Epithelial cell of esophagus (primary cell): Measurements from ENCODE around the gene ADAMTS10.
"Not testable (repeated sequence)": the region's sequence is repeated elsewhere in the genome, so short reads cannot be mapped to it uniquely, and the experiment has no call there.

ENCODE experiments used
- DNase-seq: peaks from one replicate; pipeline ENCODE4 v3.0.0; 2010; ENCODE audit warnings: low read depth
- H3K4me3 ChIP-seq: 2 replicates; pipeline ENCODE4 v1.5.1; 2011; ENCODE audit warnings: mild to moderate bottlenecking, low read length, control low read depth
- TF ChIP-seq, protein P1 (sequence below): IDR thresholded peaks from 2 replicates; pipeline ENCODE4 v1.5.1; 2011; ENCODE audit warnings: low read depth, mild to moderate bottlenecking, low read length, control low read depth, inconsistent platforms; ENCODE audit not compliant: insufficient read depth; ENCODE audit errors: missing control alignments

The ADAMTS10 gene

DNA sequence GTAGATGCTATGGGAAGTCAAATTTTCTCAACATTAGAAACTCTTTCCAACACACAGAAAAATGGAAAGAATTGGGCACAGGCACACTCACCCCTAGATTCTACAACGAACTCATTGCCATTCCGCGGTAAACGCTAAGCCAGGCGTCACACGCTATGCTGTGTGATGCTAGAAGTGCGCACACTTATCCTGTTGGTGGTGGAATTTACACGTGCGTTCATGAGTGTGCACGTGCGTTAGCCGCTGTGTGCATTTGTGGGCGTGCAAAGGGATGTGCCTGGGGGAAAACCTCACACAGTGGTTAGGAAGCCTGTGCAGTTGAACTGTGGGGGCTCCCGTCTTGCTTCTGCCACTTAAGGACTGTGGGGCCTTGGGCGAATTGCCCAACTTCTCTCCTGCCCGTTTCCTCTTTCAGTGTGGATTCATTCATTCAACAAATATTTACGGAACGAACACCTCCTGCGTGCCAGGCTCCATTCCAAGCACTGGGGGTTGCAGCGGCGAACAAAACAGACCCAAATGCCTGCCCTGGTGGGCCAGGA, 27.6 kb upstream of the ADAMTS10 start:
- no peak for DNase-seq
- TF ChIP-seq, protein P1, sequence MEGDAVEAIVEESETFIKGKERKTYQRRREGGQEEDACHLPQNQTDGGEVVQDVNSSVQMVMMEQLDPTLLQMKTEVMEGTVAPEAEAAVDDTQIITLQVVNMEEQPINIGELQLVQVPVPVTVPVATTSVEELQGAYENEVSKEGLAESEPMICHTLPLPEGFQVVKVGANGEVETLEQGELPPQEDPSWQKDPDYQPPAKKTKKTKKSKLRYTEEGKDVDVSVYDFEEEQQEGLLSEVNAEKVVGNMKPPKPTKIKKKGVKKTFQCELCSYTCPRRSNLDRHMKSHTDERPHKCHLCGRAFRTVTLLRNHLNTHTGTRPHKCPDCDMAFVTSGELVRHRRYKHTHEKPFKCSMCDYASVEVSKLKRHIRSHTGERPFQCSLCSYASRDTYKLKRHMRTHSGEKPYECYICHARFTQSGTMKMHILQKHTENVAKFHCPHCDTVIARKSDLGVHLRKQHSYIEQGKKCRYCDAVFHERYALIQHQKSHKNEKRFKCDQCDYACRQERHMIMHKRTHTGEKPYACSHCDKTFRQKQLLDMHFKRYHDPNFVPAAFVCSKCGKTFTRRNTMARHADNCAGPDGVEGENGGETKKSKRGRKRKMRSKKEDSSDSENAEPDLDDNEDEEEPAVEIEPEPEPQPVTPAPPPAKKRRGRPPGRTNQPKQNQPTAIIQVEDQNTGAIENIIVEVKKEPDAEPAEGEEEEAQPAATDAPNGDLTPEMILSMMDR = no peak
- H3K4me3 ChIP-seq = no peak overlapping the region

DNA sequence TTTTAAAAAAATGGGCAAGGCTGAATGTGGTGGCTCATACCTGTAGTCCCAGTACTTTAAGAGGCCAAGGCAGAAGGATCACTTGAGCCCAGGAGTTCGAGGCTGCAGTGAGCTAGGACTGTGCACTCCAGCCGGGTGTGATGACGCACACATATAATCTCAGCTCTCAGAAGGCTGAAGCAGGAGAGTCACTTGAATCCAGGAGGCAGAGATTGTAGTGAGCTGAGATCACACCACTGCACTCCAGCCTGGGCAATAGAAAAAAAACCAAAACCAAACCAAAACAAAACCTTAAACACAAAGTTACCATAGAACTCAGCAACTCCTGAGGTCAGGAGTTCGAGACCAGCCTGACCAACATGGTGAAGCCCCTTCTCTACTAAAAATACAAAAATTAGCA, 26.6 kb upstream of the ADAMTS10 start:
- DNase-seq, H3K4me3 ChIP-seq: not testable (repeated sequence)

- TF ChIP-seq, protein P1 = no peak
- no peak overlapping the region for H3K4me3 ChIP-seq
- no peak for DNase-seq
Measured at GRCh38 chr19:8635422-8635821, 24.9 kb upstream of the ADAMTS10 start.

- no peak overlapping the region for H3K4me3 ChIP-seq
- TF ChIP-seq, protein P1 = no peak
- DNase-seq = no peak
Measured at GRCh38 chr19:8631425-8631819, 20.9 kb upstream of the ADAMTS10 start.

GRCh38 chr19:8630796-8631424, 20.4 kb upstream of the ADAMTS10 start:
- H3K4me3 ChIP-seq = no peak overlapping the region
- TF ChIP-seq, protein P1 = no peak
- DNase-seq = no peak

DNA sequence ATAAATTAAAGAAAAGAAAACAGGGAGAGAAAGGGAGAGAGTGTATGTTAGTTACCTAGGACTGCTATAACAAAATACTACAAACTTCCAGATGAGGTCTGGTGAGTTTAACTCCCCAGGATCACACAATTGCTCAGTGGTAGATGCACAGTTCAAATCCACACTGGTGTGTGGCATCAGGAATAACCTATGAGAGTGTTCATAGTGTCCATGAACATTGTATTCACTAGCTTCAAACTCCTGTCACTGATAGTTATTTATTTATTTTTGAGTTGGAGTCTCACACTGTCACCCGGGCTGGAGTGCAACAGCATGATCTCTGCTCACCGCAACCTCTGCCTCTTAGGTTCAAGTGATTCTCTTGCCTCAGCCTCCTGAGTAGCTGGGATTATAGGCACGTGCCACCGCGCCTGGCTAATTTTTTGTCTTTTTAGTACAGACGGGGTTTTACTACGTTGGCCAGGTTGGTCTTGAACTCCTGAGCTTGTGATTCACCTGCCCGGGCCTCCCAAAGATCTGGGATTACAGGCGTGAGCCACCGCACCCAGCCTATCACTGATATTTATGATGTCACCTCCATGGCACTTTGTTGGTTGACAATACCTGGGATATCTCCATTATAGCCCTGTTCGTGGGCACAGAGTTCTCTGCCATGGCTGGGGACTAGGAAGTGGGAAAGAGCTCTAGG, 19.6 kb upstream of the ADAMTS10 start, which contains the start of gene NFILZ:
TSS of gene NFILZ (plus strand) at position 638 of the 688 bp plus-strand sequence. CDS start 46,133 bp downstream, outside the sequence.
- no peak within 1 kb of the TSS for H3K4me3 ChIP-seq
- no peak for DNase-seq
- TF ChIP-seq, protein P1 = no peak

DNA sequence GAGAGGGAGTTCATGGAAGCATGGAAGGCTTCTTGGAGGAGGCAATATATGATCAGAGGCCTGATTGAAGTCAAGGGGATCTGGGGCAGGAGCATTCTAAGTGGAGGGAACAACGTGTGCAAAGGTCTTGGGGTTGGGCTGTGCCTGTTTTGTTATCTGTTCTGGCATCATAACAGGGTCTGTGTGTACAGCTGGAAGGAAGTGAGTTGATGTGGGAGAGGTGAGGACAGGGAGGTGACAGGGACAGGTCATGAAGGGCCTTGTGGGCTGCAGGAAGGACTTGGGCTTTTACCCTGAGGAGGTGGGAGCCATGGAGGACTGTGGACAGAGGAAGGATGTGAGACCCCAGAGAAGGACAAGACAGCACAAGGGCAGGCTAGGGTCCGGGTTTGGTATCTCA, 18.7 kb upstream of the ADAMTS10 start:
- TF ChIP-seq, protein P1 = no peak
- no peak for DNase-seq
- H3K4me3 ChIP-seq = no peak overlapping the region
